ENCODE results near the gene KIRREL3.
A peak's percentile ranks its signal among the peaks of the same experiment; 100 is the strongest.

Gene KIRREL3

DNA sequence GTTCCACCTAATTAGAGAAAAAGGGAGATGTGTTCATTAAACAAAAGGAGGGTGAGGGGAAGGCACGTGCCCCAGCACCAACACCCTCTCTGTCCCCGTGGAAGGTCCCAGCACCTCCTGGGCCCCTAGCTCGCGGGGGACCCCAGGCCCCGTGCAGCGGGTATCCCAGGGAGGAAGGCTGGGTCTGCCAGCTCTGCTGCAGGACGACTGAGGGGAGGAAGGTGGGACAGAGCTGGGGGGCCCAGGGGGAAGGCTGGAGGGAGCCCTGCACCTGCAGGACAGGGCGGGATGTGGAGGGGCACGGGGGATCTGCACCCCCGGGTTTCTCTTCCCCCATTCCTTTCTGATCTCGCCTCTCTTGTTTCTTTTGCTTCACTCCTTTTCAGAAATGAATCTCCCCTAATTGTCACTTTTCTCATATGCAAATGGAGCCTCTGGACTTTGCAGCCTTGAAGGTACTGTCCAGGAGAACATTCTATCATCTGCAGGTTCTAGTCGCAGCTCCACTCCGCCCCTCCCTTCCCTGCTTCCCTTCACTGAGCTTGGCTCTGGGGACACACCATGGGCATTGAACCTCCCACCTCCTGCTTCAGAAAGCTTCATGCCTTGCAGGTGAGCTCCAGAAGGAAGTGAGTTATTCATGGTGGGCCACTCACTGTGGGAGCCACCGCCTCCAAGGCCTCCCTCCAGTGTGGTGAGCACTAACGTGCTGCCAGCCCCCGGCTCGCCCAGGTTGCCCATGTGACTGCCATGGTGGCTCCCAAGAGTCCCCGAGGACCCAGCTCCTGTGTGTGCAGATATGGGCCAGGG is 534.1 kb downstream of the KIRREL3 start:
- peak overlapping the region; percentile 97 for H3K27ac ChIP-seq
- no peaks in the 10 kb centered on the region for H3K36me3 ChIP-seq (ENCODE audit: insufficient read depth)
- no peaks in the 10 kb centered on the region for H4K20me1 ChIP-seq (ENCODE audit: insufficient read depth)
- no peaks in the 10 kb centered on the region for H3K79me2 ChIP-seq (ENCODE audit: insufficient read depth, low read depth)
- peak overlapping the region; percentile 82 for H3K9ac ChIP-seq
- peak overlapping the region; percentile 75 for H2AFZ ChIP-seq (ENCODE audit: low read depth)
- H3K4me1 ChIP-seq (ENCODE audit: low read depth, poor library complexity, severe bottlenecking) = peaks cover 46% of the 10 kb centered on the region
- H3K4me3 ChIP-seq (IDR thresholded peaks at IDR 0.05; ENCODE audit: insufficient read depth, low read depth, low read length) = no peak overlapping the region
- no peaks in the 10 kb centered on the region for H3K27me3 ChIP-seq (ENCODE audit: insufficient read depth, low read depth)
- TF ChIP-seq, protein P1, sequence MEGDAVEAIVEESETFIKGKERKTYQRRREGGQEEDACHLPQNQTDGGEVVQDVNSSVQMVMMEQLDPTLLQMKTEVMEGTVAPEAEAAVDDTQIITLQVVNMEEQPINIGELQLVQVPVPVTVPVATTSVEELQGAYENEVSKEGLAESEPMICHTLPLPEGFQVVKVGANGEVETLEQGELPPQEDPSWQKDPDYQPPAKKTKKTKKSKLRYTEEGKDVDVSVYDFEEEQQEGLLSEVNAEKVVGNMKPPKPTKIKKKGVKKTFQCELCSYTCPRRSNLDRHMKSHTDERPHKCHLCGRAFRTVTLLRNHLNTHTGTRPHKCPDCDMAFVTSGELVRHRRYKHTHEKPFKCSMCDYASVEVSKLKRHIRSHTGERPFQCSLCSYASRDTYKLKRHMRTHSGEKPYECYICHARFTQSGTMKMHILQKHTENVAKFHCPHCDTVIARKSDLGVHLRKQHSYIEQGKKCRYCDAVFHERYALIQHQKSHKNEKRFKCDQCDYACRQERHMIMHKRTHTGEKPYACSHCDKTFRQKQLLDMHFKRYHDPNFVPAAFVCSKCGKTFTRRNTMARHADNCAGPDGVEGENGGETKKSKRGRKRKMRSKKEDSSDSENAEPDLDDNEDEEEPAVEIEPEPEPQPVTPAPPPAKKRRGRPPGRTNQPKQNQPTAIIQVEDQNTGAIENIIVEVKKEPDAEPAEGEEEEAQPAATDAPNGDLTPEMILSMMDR (conservative IDR thresholded peaks at IDR 0.05; ENCODE audit: low read depth, low read length) = no peak
- peak overlapping the region; percentile 82 for H3K4me2 ChIP-seq

DNA sequence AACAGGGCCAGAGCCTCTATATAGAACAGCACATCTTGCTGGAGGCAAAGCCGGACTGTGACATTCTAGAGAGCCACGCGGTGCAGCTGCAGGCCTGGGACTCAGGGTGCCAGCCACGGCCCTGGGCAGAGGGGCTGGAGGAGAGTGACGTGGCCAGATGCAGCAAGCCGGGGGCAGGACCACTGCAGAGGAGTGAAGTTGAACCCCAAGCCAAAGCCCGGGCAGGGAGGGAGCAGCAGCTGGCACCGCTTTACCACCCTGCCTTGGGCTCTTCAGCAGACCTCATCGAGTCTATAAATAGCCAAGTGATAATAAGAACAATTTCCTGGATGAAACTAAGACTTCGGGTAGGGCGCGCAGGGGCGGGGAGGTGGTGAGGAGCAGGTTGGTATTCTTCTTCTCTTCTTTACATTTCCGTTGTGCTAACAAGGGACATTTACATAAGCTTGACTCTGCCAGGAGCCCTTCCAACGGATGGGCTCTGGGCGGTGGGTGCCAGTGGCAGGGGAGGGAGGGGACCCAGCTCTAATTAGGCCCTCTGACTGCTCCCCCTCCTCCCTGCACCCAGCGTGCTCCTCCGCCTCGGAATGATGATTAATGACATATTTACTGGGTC is 534.9 kb downstream of the KIRREL3 start:
- no peaks in the 10 kb centered on the region for H3K79me2 ChIP-seq (ENCODE audit: insufficient read depth, low read depth)
- peaks cover 46% of the 10 kb centered on the region for H3K4me1 ChIP-seq (ENCODE audit: low read depth, poor library complexity, severe bottlenecking)
- H3K4me2 ChIP-seq = peak overlapping the region; percentile 82
- no peaks in the 10 kb centered on the region for H3K27me3 ChIP-seq (ENCODE audit: insufficient read depth, low read depth)
- no peak overlapping the region for H3K4me3 ChIP-seq (IDR thresholded peaks at IDR 0.05; ENCODE audit: insufficient read depth, low read depth, low read length)
- H3K27ac ChIP-seq = peak overlapping the region; percentile 97
- TF ChIP-seq, protein P1 (conservative IDR thresholded peaks at IDR 0.05; ENCODE audit: low read depth, low read length) = no peak
- no peaks in the 10 kb centered on the region for H3K36me3 ChIP-seq (ENCODE audit: insufficient read depth)
- H2AFZ ChIP-seq (ENCODE audit: low read depth) = peak overlapping the region; percentile 75
- H4K20me1 ChIP-seq (ENCODE audit: insufficient read depth) = no peaks in the 10 kb centered on the region
- H3K9ac ChIP-seq = peak overlapping the region; percentile 82

DNA sequence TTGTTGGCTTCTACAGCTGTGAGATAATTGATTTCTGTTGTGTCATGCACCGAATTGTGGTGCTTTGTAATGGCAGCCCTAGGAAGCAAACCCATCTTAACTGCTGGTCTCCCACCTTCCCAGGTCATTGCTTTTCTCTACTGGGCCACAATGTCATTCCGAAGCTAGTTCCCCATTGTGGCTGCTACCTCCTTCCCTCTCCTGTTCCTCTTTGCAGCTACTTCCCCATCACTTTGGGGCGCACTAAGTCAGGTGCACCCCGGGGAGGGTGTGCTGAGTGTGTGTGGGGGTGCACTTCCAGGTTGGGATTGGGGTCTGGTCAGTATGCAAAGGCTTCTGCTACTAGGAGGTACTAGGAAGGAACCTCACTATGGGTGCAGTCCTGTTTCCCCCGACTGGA is 535.8 kb downstream of the KIRREL3 start:
- TF ChIP-seq, protein P1 (conservative IDR thresholded peaks at IDR 0.05; ENCODE audit: low read depth, low read length) = no peak
- H3K79me2 ChIP-seq (ENCODE audit: insufficient read depth, low read depth) = no peaks in the 10 kb centered on the region
- H3K27ac ChIP-seq = peak overlapping the region; percentile 97
- H3K9ac ChIP-seq = peak overlapping the region; percentile 82; the same call in 1 of the 2 replicates
- no peaks in the 10 kb centered on the region for H4K20me1 ChIP-seq (ENCODE audit: insufficient read depth)
- H3K4me2 ChIP-seq = peak overlapping the region; percentile 82
- H3K27me3 ChIP-seq (ENCODE audit: insufficient read depth, low read depth) = no peaks in the 10 kb centered on the region
- H3K4me1 ChIP-seq (ENCODE audit: low read depth, poor library complexity, severe bottlenecking) = peaks cover 46% of the 10 kb centered on the region
- peak overlapping the region; percentile 75 for H2AFZ ChIP-seq (ENCODE audit: low read depth)
- no peaks in the 10 kb centered on the region for H3K36me3 ChIP-seq (ENCODE audit: insufficient read depth)
- H3K4me3 ChIP-seq (IDR thresholded peaks at IDR 0.05; ENCODE audit: insufficient read depth, low read depth, low read length) = no peak overlapping the region

DNA sequence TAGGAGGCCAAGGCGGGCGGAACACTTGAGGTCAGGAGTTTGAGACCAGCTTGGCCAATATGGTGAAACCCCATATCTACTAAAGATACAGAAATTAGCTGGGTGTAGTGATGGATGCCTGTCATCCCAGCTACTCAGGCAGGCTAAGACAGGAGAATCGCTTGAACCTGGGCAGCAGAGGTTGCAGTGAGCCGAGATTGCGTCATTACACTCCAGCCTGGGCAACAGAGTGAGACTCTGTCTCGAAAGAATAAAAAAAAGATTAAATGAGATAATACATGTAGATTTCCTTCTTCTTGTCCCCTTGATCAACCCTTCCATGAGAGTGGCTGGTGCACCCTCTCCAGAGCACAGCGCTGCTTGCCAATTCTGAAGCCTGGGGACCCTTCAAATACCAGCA is 538.1 kb downstream of the KIRREL3 start:
- Histone ChIP-seq H3K36me3 (ENCODE audit: insufficient read depth) (no peaks in the 10 kb centered on the region), H2AFZ (ENCODE audit: low read depth) (no peak overlapping the region), H3K9ac (no peak overlapping the region), H3K4me2 (no peak overlapping the region), H3K27ac (no peak overlapping the region), H3K79me2 (ENCODE audit: insufficient read depth, low read depth) (no peaks in the 10 kb centered on the region), H3K27me3 (ENCODE audit: insufficient read depth, low read depth) (no peaks in the 10 kb centered on the region), H4K20me1 (ENCODE audit: insufficient read depth) (no peaks in the 10 kb centered on the region), H3K4me1 (ENCODE audit: low read depth, poor library complexity, severe bottlenecking) (peaks cover 31% of the 10 kb centered on the region), H3K4me3 (IDR thresholded peaks at IDR 0.05; ENCODE audit: insufficient read depth, low read depth, low read length) (no peak overlapping the region)
- TF ChIP-seq, protein P1 (conservative IDR thresholded peaks at IDR 0.05; ENCODE audit: low read depth, low read length) = no peak
